B cell (primary cell): ENCODE measurements around the gene AFDN. TPM values are rescaled to one million over a fixed set of nuclear protein-coding genes. Genes with fewer than 3 reads are reported as not detected.

ENCODE experiments used
- ATAC-seq: fragments of 200-7000 bp; cut with Tn5 transposase; one replicate; pipeline ENCODE4 v1.10.0; 2021; ENCODE audit warnings: low read depth, mild to moderate bottlenecking, moderate number of reproducible peaks, moderate library complexity
- CTCF ChIA-PET: fragments of 350-600 bp; sonication (Branson Sonifier 250); formaldehyde crosslinking; loops from one replicate; lab custom pipeline; 2021; ENCODE audit warnings: antibody characterized with exemption, inconsistent platforms; lab: Charles Lee
- POLR2A ChIA-PET: fragments of 350-600 bp; sonication (Branson Sonifier 250); formaldehyde crosslinking; loops from one replicate; lab custom pipeline; 2021; ENCODE audit warnings: antibody characterized with exemption; lab: Charles Lee
- DNase-seq: peaks from one replicate; pipeline ENCODE4 v3.0.0; 2013
- H2AFZ ChIP-seq: 2 replicates; pipeline ENCODE4 v1.6.1; 2012; ENCODE audit warnings: mild to moderate bottlenecking, low read depth, low read length; ENCODE audit not compliant: insufficient read depth, poor library complexity, severe bottlenecking
- H3K27ac ChIP-seq, 2 donors: 1 replicate in 1 of 2; 2 replicates in 1 of 2; pipeline ENCODE4 v1.5.1; 2012 to 2013; ENCODE audit warnings: low read length in 2 of 2, mild to moderate bottlenecking in 2 of 2, moderate library complexity in 1 of 2
- H3K27me3 ChIP-seq, 4 experiments: fragments of 200-600 bp in 1 of 4; sonication (generic) in 1 of 4; replicated peaks in 1 of 4; 1 replicate in 2 of 4; 2 replicates in 2 of 4; pipeline versions ENCODE4 v1.6.1 to v1.7.0; 2013 to 2016; ENCODE audit warnings: low read length in 3 of 4, mild to moderate bottlenecking in 2 of 4, mixed read lengths in 1 of 4, moderate library complexity in 1 of 4; ENCODE audit not compliant: insufficient read depth in 4 of 4, control insufficient read depth in 3 of 4; ENCODE audit errors: control extremely low read depth in 1 of 4
- H3K36me3 ChIP-seq, 2 experiments: replicated peaks in 1 of 2; 1 replicate in 1 of 2; 2 replicates in 1 of 2; pipeline versions ENCODE4 v1.6.1 to v1.7.1; 2013; ENCODE audit warnings: low read length in 1 of 2; ENCODE audit not compliant: insufficient read depth in 2 of 2, control insufficient read depth in 1 of 2; ENCODE audit errors: control extremely low read depth in 1 of 2, extremely low read depth in 1 of 2
- H3K4me1 ChIP-seq, 2 donors: fragments of 200-600 bp in 1 of 2; sonication (generic) in 1 of 2; 1 replicate in 1 of 2; 2 replicates in 1 of 2; pipeline versions ENCODE4 v1.5.1 to v1.6.1; 2013 to 2017; ENCODE audit warnings: low read length in 2 of 2; ENCODE audit not compliant: control insufficient read depth in 2 of 2, insufficient read depth in 2 of 2
- H3K4me2 ChIP-seq: replicated peaks from 2 replicates; pipeline ENCODE3; 2012; ENCODE audit warnings: mild to moderate bottlenecking, low read depth, low read length; ENCODE audit not compliant: poor library complexity, severe bottlenecking
- H3K4me3 ChIP-seq, 5 experiments: fragments of 200-600 bp in 1 of 5; sonication (generic) in 1 of 5; 1 replicate in 3 of 5; 2 replicates in 2 of 5; pipeline versions ENCODE4 v1.5.1 to v1.7.0; 2011 to 2016; ENCODE audit warnings: low read length in 4 of 5, mild to moderate bottlenecking in 4 of 5, low read depth in 2 of 5, control low read depth in 1 of 5, moderate library complexity in 1 of 5; ENCODE audit not compliant: insufficient read depth in 1 of 5; ENCODE audit errors: control extremely low read depth in 1 of 5, extremely low read depth in 1 of 5
- H3K79me2 ChIP-seq: fragments of 200-600 bp; sonication (generic); one replicate; pipeline ENCODE4 v1.6.0; 2016; ENCODE audit warnings: low read length; ENCODE audit not compliant: control insufficient read depth, insufficient read depth
- H3K9ac ChIP-seq: fragments of 200-600 bp; sonication (generic); 2 replicates; pipeline ENCODE4 v1.6.1; 2017; ENCODE audit warnings: mild to moderate bottlenecking, low read length, moderate library complexity
- H3K9me3 ChIP-seq, 3 donors: one replicate each; pipeline versions ENCODE4 v1.6.1 to v1.7.1; 2013; ENCODE audit warnings: low read length in 2 of 3; ENCODE audit not compliant: control insufficient read depth in 2 of 3, insufficient read depth in 1 of 3; ENCODE audit errors: control extremely low read depth in 1 of 3
- H4K20me1 ChIP-seq: 2 replicates; pipeline ENCODE4 v1.6.0; 2012; ENCODE audit warnings: mild to moderate bottlenecking, low read length; ENCODE audit not compliant: insufficient read depth, control insufficient read depth, poor library complexity, severe bottlenecking
- H3K27ac Mint-ChIP-seq: one replicate; pipeline ENCODE4 v1.8.0; 2021; ENCODE audit warnings: mixed read lengths
- H3K27me3 Mint-ChIP-seq: one replicate; pipeline ENCODE4 v1.8.0; 2021; ENCODE audit warnings: mixed read lengths
- H3K4me1 Mint-ChIP-seq: one replicate; pipeline ENCODE4 v1.8.0; 2021; ENCODE audit warnings: mixed read lengths
- H3K4me3 Mint-ChIP-seq: one replicate; pipeline ENCODE4 v1.8.0; 2021; ENCODE audit warnings: mixed read lengths
- H3K9me3 Mint-ChIP-seq: one replicate; pipeline ENCODE4 v1.8.0; 2022; ENCODE audit warnings: mixed read lengths; ENCODE audit not compliant: insufficient read depth
- CTCF ChIP-seq: fragments of 200-600 bp; IDR thresholded peaks from one replicate; pipeline ENCODE4 v1.8.0; 2022; ENCODE audit warnings: antibody characterized with exemption, mild to moderate bottlenecking
- EZH2 ChIP-seq: IDR thresholded peaks from 2 replicates; pipeline ENCODE4 v1.6.1; 2012; ENCODE audit warnings: borderline replicate concordance, low read depth, mild to moderate bottlenecking, moderate library complexity, low read length; ENCODE audit not compliant: insufficient read depth, poor library complexity, severe bottlenecking
- WGBS: methylation state at CpG from one replicate; pipeline ENCODE4 v1.1.5; 2013; ENCODE audit warnings: missing lambda C conversion rate; ENCODE audit not compliant: insufficient coverage; 5-methylcytosine and 5-hydroxymethylcytosine counted together
- intact Hi-C: fragments of 100-400 bp; cut with micrococcal nuclease; formaldehyde crosslinking; loops from one replicate; pipeline ENCODE4 v1.10.0; 2022
- polyA plus RNA-seq: library from polyadenylated mRNA; depleted of rRNA; stranded (reverse); fragments of >200 nt; gene quantifications from 2 replicates; pipeline ENCODE4 v1.2.3, GENCODE V29; 2012
- total RNA-seq, 2 donors: library from RNA; stranded (reverse); fragments of 120-200 nt in 1 of 2; gene quantifications; 1 replicate in 1 of 2; 2 replicates in 1 of 2; pipeline versions ENCODE4 v1.2.3 to v1.2.4, GENCODE V29; 2013 to 2022

AFDN gene
- total and polyA plus RNA-seq, 2 donors (not counting 1 experiment from before 2014, with no cell fraction given): 15.4 to 70.5 TPM

- no peaks in the 10 kb centered on the region for H4K20me1 ChIP-seq
- H3K9me3 Mint-ChIP-seq: no peaks in the 10 kb centered on the region
- DNase-seq: no peak
- H3K4me2 ChIP-seq: no peak overlapping the region
- H3K27ac ChIP-seq: no peak overlapping the region
- no peak overlapping the region for H3K9ac ChIP-seq
- no peak overlapping the region for H3K4me3 ChIP-seq
- no peaks in the 10 kb centered on the region for H3K4me1 ChIP-seq
- no peak overlapping the region for H3K27ac Mint-ChIP-seq
- POLR2A ChIA-PET: no interaction called here
- intact Hi-C loops: no loop called here
- no peak overlapping the region for H3K4me3 Mint-ChIP-seq
- H2AFZ ChIP-seq: no peak overlapping the region
- H3K79me2 ChIP-seq: no peaks in the 10 kb centered on the region
- no peaks in the 10 kb centered on the region for H3K4me1 Mint-ChIP-seq
- H3K36me3 ChIP-seq: no peaks in the 10 kb centered on the region
- no peak for ATAC-seq
- no peaks in the 10 kb centered on the region for H3K9me3 ChIP-seq
- H3K27me3 Mint-ChIP-seq: no peaks in the 10 kb centered on the region
- H3K27me3 ChIP-seq: no peaks in the 10 kb centered on the region
- CTCF ChIA-PET: no interaction called here
- no peak for TF ChIP-seq EZH2
- TF ChIP-seq CTCF: no peak
Measured at GRCh38 chr6:167910007-167910406, 83.3 kb downstream of the AFDN start.

GRCh38 chr6:167910652-167911051 lies 83.9 kb downstream of the AFDN start:
- intact Hi-C loops: no loop called here
- DNase-seq (no peak), ATAC-seq (no peak)
- WGBS: 100% methylated on average over 2 of the region's 7 CpGs
- no peak overlapping the region for H2AFZ ChIP-seq
- ChIA-PET CTCF (interaction anchor here (1.1 to 1.2 kb wide), 2 partner anchors 10 to 13 kb away, joined by 3 read pairs; no protein-coding TSS in a partner anchor), POLR2A (no interaction called here)
- no peaks in the 10 kb centered on the region for H3K9me3 ChIP-seq
- Mint-ChIP-seq H3K4me1 (no peaks in the 10 kb centered on the region), H3K4me3 (no peak overlapping the region), H3K9me3 (no peaks in the 10 kb centered on the region), H3K27me3 (no peaks in the 10 kb centered on the region), H3K27ac (no peak overlapping the region)
- H3K27ac ChIP-seq: no peak overlapping the region
- H3K4me3 ChIP-seq: no peak overlapping the region
- no peaks in the 10 kb centered on the region for H3K27me3 ChIP-seq
- TF ChIP-seq CTCF: no peak
- H3K79me2 ChIP-seq: no peaks in the 10 kb centered on the region
- H3K4me2 ChIP-seq: no peak overlapping the region
- H3K4me1 ChIP-seq: no peaks in the 10 kb centered on the region
- no peak overlapping the region for H3K9ac ChIP-seq
- no peaks in the 10 kb centered on the region for H4K20me1 ChIP-seq
- no peaks in the 10 kb centered on the region for H3K36me3 ChIP-seq
